Nephron (organoid): Measurements from ENCODE around the gene GRK3.
"Not testable (repeated sequence)": the region's sequence is repeated elsewhere in the genome, so short reads cannot be mapped to it uniquely, and the experiment has no call there.

ENCODE experiments used
- H3K27ac Mint-ChIP-seq, 3 experiments: 2 replicates each; pipeline ENCODE4 v1.8.0; 2020; ENCODE audit warnings: mixed read lengths in 3 of 3, mild to moderate bottlenecking in 2 of 3, moderate library complexity in 1 of 3
- H3K27me3 Mint-ChIP-seq: 2 replicates; pipeline ENCODE4 v1.8.0; 2021; ENCODE audit warnings: low read depth, mild to moderate bottlenecking, moderate library complexity, mixed read lengths
- H3K36me3 Mint-ChIP-seq: 2 replicates; pipeline ENCODE4 v1.8.0; 2020; ENCODE audit warnings: low read depth, mixed read lengths
- H3K4me1 Mint-ChIP-seq: 2 replicates; pipeline ENCODE4 v1.8.0; 2020; ENCODE audit warnings: mixed read lengths
- H3K4me3 Mint-ChIP-seq, 3 experiments: 2 replicates each; pipeline ENCODE4 v1.8.0; 2020; ENCODE audit warnings: mild to moderate bottlenecking in 3 of 3, mixed read lengths in 3 of 3, moderate library complexity in 2 of 3
- H3K9me3 Mint-ChIP-seq: 2 replicates; pipeline ENCODE4 v1.8.0; 2020; ENCODE audit warnings: mixed read lengths
- CTCF ChIP-seq, 3 experiments: fragments of 200-600 bp; sonication (generic); IDR thresholded peaks; one replicate each; pipeline ENCODE4 v1.5.0; 2021; ENCODE audit warnings: antibody characterized with exemption in 3 of 3; ENCODE audit not compliant: unreplicated experiment in 3 of 3

GRK3 gene

GRCh38 chr22:25614791-25615190 is 50.3 kb downstream of the GRK3 start:
- H3K36me3 Mint-ChIP-seq = peaks cover 15% of the 10 kb centered on the region
- H3K27me3 Mint-ChIP-seq, H3K4me3 Mint-ChIP-seq: not testable (repeated sequence)
- peak overlapping the region in 2 of 3 experiments; percentile 2 to 26 for H3K27ac Mint-ChIP-seq
- peaks cover 23% of the 10 kb centered on the region for H3K4me1 Mint-ChIP-seq
- H3K9me3 Mint-ChIP-seq = peaks cover 11% of the 10 kb centered on the region

GRCh38 chr22:25621986-25622385 is 57.5 kb downstream of the GRK3 start:
- no peak for TF ChIP-seq CTCF (IDR thresholded peaks at IDR 0.05; ENCODE audit: unreplicated experiment in 3 of 3)
- no peak overlapping the region for H3K27ac Mint-ChIP-seq
- H3K9me3 Mint-ChIP-seq = no peaks in the 10 kb centered on the region
- no peaks in the 10 kb centered on the region for H3K27me3 Mint-ChIP-seq
- H3K4me1 Mint-ChIP-seq = peaks cover 26% of the 10 kb centered on the region
- H3K36me3 Mint-ChIP-seq = no peaks in the 10 kb centered on the region
- H3K4me3 Mint-ChIP-seq = no peak overlapping the region

- no peaks in the 10 kb centered on the region for H3K36me3 Mint-ChIP-seq
- no peak overlapping the region for H3K27ac Mint-ChIP-seq
- H3K4me3 Mint-ChIP-seq = no peak overlapping the region
- no peaks in the 10 kb centered on the region for H3K9me3 Mint-ChIP-seq
- peaks cover 26% of the 10 kb centered on the region for H3K4me1 Mint-ChIP-seq
- H3K27me3 Mint-ChIP-seq = no peaks in the 10 kb centered on the region
- TF ChIP-seq CTCF (IDR thresholded peaks at IDR 0.05; ENCODE audit: unreplicated experiment in 3 of 3) = no peak
These were observed 58.8 kb downstream of the GRK3 start for GRCh38 chr22:25623310-25623734.

- Mint-ChIP-seq H3K27me3 (no peaks in the 10 kb centered on the region), H3K36me3 (no peaks in the 10 kb centered on the region), H3K4me1 (peaks cover 26% of the 10 kb centered on the region), H3K27ac (no peak overlapping the region), H3K4me3 (no peak overlapping the region), H3K9me3 (no peaks in the 10 kb centered on the region)
- TF ChIP-seq CTCF (IDR thresholded peaks at IDR 0.05; ENCODE audit: unreplicated experiment in 3 of 3) = no peak
These were observed 59.4 kb downstream of the GRK3 start for GRCh38 chr22:25623851-25624250.

- Mint-ChIP-seq H3K36me3 (no peaks in the 10 kb centered on the region), H3K4me1 (peaks cover 26% of the 10 kb centered on the region), H3K27ac (no peak overlapping the region), H3K9me3 (no peaks in the 10 kb centered on the region), H3K27me3 (no peaks in the 10 kb centered on the region), H3K4me3 (no peak overlapping the region)
- no peak for TF ChIP-seq CTCF (IDR thresholded peaks at IDR 0.05; ENCODE audit: unreplicated experiment in 3 of 3)
These were observed 60.0 kb downstream of the GRK3 start for GRCh38 chr22:25624476-25624875.

GRCh38 chr22:25625747-25626623 is 61.5 kb downstream of the GRK3 start:
- H3K27ac Mint-ChIP-seq = peak overlapping the region; percentile 6 to 56 (median 26)
- H3K27me3 Mint-ChIP-seq, H3K4me3 Mint-ChIP-seq: not testable (repeated sequence)

GRCh38 chr22:25626624-25626990 is 62.1 kb downstream of the GRK3 start:
- Mint-ChIP-seq H3K4me1 (peaks cover 21% of the 10 kb centered on the region), H3K9me3 (no peaks in the 10 kb centered on the region), H3K4me3 (no peak overlapping the region), H3K27me3 (no peaks in the 10 kb centered on the region), H3K27ac (no peak overlapping the region), H3K36me3 (no peaks in the 10 kb centered on the region)
- TF ChIP-seq CTCF (IDR thresholded peaks at IDR 0.05; ENCODE audit: unreplicated experiment in 3 of 3) = no peak

More at GRCh38 chr22:25625747-25626623, 61.5 kb downstream of the GRK3 start:
- H3K9me3 Mint-ChIP-seq, H3K36me3 Mint-ChIP-seq: not testable (repeated sequence)
- H3K4me1 Mint-ChIP-seq = peaks cover 21% of the 10 kb centered on the region
